Activated naive CD8-positive, alpha-beta T cell (primary cell): ENCODE results near the gene PTTG1IP.

Experiments
- H3K27ac Mint-ChIP-seq: one replicate; pipeline ENCODE4 v1.8.0; 2021; ENCODE audit warnings: mixed read lengths
- H3K27me3 Mint-ChIP-seq: one replicate; pipeline ENCODE4 v1.8.0; 2021; ENCODE audit warnings: mixed read lengths
- H3K36me3 Mint-ChIP-seq: one replicate; pipeline ENCODE4 v1.8.0; 2021; ENCODE audit warnings: mixed read lengths
- H3K4me1 Mint-ChIP-seq: one replicate; pipeline ENCODE4 v1.8.0; 2021; ENCODE audit warnings: low read depth, mixed read lengths
- H3K4me3 Mint-ChIP-seq: one replicate; pipeline ENCODE4 v1.8.0; 2021; ENCODE audit warnings: mild to moderate bottlenecking, mixed read lengths
- H3K9me3 Mint-ChIP-seq: one replicate; pipeline ENCODE4 v1.8.0; 2021; ENCODE audit warnings: low read depth, mixed read lengths

Gene PTTG1IP, protein sequence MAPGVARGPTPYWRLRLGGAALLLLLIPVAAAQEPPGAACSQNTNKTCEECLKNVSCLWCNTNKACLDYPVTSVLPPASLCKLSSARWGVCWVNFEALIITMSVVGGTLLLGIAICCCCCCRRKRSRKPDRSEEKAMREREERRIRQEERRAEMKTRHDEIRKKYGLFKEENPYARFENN

DNA sequence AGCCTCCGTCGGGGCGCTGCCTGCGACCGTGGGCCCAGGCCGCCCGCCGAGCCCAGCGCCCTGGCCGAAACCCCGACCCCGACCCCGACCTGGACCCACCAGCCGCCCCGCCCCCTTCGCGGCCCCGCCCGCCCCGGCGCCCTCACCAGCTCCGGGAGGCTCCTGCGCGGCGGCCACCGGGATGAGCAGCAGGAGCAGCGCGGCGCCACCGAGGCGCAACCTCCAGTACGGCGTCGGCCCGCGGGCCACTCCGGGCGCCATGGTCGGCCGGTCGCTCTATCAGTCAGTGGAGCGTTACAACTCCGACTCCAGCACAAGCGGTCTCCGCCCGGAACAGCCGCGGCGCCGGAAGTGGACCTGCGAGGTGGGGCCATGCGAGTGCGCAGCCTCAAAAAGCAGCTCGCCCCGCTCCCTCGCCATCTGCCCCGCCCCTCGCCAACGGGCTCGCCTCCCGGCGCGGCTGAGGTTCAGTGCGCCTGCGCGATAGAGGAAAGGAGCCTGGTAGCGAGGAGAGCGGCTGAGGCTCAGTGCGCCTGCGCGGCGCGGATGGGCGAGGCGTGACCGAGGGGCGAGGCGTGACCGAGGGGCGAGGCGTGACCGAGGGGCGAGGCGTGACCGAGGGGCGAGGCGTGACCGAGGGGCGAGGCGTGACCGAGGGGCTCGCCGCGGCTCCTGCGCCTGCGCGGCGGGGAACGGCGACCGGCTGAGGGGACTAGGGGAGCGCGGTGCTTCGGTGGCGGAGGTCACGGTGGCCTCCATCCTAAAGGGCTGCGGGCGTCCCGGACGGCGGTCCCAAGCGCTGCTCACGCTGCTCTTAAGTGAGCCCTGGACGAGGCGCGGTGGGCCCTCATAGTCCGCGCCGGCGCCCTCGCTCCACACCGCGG is at the start of gene PTTG1IP:
TSS of gene PTTG1IP (minus strand) at position 335 of the 884 bp plus-strand sequence. CDS start at position 261, 74 bp downstream.
- H3K4me3 Mint-ChIP-seq: peak within 1 kb of the TSS; percentile 93
- peaks cover 3% of the 10 kb centered on the region for H3K36me3 Mint-ChIP-seq
- H3K4me1 Mint-ChIP-seq: peaks cover 55% of the 10 kb centered on the region
- H3K27ac Mint-ChIP-seq: peak within 1 kb of the TSS; percentile 89
- no peaks in the 10 kb centered on the region for H3K9me3 Mint-ChIP-seq
- no peaks in the 10 kb centered on the region for H3K27me3 Mint-ChIP-seq

DNA sequence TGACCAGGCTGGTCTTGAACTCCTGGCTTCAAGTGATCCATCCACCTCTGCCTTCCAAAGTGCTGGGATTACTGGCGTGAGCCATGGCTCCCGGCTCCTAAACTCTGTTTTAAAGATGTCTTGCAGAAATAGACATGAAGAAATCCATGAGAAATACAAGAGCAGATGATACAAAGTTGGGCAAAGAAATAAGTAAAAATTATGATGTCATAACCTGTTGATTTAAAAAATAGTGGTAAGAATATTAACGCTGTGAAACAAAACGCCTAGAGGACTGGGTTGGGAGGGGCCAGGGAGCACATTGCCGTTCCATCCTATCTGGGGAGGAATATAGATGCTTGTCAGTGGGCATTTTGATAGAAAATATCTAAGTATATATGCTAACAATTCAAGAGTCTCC is 48.4 kb upstream of the PTTG1IP start:
- H3K4me1 Mint-ChIP-seq: peaks cover 78% of the 10 kb centered on the region
- no peaks in the 10 kb centered on the region for H3K27me3 Mint-ChIP-seq
- peak overlapping the region; percentile 75 for H3K4me3 Mint-ChIP-seq
- H3K9me3 Mint-ChIP-seq: no peaks in the 10 kb centered on the region
- H3K27ac Mint-ChIP-seq: peak overlapping the region; percentile 89
- H3K36me3 Mint-ChIP-seq: peaks cover 2% of the 10 kb centered on the region

DNA sequence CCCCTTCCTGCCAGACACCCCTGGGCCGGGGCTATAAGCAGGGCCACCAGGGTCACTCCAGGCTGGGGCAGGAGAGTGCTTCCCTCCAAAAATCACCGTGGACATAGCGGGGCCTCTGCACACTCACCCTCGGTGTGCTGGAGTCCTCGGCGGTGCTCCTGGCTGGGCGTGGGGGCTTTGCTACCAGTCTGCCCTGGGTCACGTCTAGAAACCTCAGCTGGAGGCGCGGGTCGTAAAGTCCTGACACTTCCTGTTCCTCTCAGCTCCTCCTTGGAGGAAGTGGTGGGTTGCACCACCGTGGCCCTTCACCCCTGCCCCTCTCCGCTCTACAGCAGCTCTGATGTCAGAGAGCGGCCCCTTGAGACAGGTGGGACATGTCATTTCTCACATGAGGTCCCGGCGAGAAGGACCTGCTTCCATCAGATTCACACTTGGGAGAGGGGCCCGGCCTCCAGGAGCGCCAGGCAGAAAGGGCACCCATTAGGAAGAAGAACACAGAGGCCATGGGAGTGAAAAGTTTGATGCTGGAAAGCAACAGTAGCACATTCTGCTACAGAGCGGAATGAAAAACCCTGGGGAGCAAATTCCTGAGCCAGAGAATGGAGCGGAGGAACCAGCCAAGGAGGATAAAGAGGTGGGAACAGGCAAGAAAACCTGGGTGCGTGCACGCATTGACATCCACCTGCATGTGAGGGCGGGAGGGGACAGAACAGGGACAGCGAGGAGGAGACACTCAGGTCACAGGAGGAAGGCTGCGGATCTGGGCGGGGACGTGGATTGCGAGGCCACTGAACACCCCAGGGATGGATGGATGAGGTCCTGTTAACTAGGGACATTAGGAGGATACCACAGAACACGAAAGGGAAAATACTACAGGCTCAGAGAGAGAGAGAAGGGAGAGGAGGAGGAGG is 47.5 kb upstream of the PTTG1IP start, which contains the start of gene ITGB2:
TSS of gene ITGB2 (minus strand) at position 206 of the 911 bp plus-strand sequence. CDS start 10,117 bp downstream, outside the sequence.
- peak within 1 kb of the TSS; percentile 98 for H3K4me3 Mint-ChIP-seq
- no peaks in the 10 kb centered on the region for H3K27me3 Mint-ChIP-seq
- no peaks in the 10 kb centered on the region for H3K9me3 Mint-ChIP-seq
- peaks cover 76% of the 10 kb centered on the region for H3K4me1 Mint-ChIP-seq
- peak within 1 kb of the TSS; percentile 97 for H3K27ac Mint-ChIP-seq
- H3K36me3 Mint-ChIP-seq: peaks cover 2% of the 10 kb centered on the region

DNA sequence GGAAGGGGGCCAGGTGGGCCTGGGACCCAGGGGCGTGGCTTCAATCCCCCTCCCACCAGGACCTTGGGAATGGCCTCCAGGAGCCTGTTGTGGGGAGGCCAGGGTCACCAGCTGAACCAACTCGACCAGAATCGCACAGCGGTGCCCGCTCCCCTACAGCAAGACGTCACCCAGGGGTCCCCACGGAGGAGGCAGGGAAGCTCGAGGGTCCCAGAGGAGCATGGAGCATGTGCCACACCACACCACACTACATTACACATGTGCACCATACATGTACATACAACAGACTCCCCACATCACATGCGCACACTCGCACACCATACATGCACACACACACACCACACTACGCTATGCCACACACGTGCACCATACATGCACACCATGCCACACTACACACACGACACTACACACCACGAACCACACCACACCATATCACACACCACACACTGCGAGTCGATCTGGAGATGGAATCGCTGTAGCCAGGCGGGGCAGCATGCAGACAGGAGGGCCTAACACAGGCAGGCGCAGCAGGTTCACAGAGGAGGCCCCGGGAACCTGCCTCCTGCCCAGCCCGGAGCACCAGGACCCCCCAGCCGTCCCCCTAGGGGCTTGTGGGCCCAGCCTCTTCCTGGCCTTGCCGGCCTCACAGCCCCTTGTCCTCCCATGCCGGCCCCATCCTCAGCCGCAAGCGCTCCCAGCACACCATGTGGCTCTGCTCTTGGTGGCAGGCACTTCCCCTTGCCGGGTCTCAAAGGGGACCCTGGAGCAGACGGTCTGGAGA is 46.6 kb upstream of the PTTG1IP start:
- no peaks in the 10 kb centered on the region for H3K27me3 Mint-ChIP-seq
- H3K4me1 Mint-ChIP-seq: peaks cover 77% of the 10 kb centered on the region
- H3K27ac Mint-ChIP-seq: peak overlapping the region; percentile 97
- no peaks in the 10 kb centered on the region for H3K9me3 Mint-ChIP-seq
- H3K36me3 Mint-ChIP-seq: peaks cover 2% of the 10 kb centered on the region
- peak overlapping the region; percentile 98 for H3K4me3 Mint-ChIP-seq

DNA sequence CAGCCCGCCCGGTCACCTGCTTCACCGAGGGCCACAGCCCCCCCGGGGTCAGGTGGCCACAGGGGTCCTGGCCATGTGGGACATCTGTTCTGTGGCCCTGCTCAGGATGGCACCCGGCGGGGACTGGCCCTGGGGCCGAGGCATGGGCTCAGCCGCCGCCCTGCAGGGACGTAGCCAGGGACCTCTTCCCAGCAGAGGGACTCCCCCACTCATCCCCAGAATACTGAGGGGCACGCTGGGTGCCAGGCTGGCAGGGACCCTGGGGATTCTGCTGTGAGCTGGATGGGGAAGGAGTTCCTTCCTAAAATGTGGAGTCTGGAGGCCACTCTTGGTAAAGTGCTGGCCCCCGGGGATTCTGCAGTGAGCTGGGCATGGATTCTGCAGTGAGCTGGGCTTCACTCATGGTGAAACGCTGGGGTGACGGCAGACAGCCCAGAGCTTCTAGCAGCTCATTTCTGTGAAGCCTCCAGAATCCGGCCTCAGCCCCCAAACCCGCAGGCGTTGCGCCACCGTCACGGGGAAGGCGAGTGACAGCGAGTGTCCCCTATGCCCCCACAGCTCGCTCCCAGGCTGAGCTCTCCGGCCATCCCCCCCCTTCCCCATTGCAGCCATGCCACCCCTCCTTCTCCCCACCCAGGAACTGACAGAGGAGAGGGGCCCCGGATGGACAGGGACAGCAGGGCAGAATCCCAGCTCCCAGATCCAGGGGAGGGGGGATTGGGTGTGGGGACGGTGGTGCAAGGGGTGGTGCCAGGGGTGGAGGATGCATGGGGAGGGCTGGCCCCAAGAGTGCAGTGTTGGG is 45.8 kb upstream of the PTTG1IP start:
- Mint-ChIP-seq H3K27me3 (no peaks in the 10 kb centered on the region), H3K27ac (peak overlapping the region; percentile 97), H3K36me3 (peaks cover 2% of the 10 kb centered on the region), H3K9me3 (no peaks in the 10 kb centered on the region), H3K4me3 (peak overlapping the region; percentile 98), H3K4me1 (peaks cover 76% of the 10 kb centered on the region)

DNA sequence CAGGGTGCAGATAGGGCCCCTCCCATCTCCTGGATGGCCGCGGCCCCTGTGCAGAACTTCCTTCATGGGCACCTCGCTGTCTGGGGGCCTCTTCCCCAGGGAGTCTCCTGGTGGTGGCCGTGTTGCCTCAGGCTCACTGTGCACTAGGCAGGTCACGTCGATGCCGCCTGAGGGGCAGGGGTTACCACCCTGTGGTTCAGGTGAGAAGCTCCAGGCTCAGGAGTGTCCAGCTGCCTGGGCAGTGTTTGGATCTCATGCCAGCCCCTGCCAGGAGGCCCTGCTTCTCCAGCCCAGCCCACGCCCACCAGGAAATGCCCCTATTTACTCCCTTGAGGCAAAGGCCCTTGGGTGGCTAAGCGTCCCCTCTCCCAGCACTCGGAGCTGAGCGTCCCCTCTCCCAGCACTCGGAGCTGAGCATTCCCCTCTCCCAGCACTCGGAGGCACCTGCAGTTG is 45.1 kb upstream of the PTTG1IP start:
- peaks cover 74% of the 10 kb centered on the region for H3K4me1 Mint-ChIP-seq
- peak overlapping the region; percentile 86 for H3K27ac Mint-ChIP-seq
- H3K27me3 Mint-ChIP-seq: no peaks in the 10 kb centered on the region
- H3K9me3 Mint-ChIP-seq: no peaks in the 10 kb centered on the region
- H3K36me3 Mint-ChIP-seq: peaks cover 2% of the 10 kb centered on the region
- peak overlapping the region; percentile 90 for H3K4me3 Mint-ChIP-seq

DNA sequence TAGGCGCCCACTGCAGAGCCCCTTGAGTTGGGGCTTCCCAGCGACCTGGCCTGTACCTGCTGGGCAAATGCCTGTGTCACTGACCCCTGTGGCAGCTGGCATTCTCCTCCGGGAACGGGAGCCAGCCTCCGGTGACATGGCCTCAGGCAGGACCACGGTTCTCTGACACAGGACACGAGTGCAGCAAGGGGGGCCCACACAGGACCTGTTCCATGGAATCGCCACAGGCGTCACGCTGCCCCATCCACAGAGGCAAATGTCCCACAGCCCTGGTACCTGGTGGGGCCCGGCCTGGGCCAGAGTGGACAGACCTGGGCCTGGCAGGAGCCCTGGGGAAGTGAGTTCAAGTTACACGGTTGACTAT is 44.6 kb upstream of the PTTG1IP start:
- Mint-ChIP-seq H3K27ac (peak overlapping the region; percentile 86), H3K4me3 (peak overlapping the region; percentile 90), H3K9me3 (no peaks in the 10 kb centered on the region), H3K27me3 (no peaks in the 10 kb centered on the region), H3K4me1 (peaks cover 72% of the 10 kb centered on the region), H3K36me3 (peaks cover 2% of the 10 kb centered on the region)

DNA sequence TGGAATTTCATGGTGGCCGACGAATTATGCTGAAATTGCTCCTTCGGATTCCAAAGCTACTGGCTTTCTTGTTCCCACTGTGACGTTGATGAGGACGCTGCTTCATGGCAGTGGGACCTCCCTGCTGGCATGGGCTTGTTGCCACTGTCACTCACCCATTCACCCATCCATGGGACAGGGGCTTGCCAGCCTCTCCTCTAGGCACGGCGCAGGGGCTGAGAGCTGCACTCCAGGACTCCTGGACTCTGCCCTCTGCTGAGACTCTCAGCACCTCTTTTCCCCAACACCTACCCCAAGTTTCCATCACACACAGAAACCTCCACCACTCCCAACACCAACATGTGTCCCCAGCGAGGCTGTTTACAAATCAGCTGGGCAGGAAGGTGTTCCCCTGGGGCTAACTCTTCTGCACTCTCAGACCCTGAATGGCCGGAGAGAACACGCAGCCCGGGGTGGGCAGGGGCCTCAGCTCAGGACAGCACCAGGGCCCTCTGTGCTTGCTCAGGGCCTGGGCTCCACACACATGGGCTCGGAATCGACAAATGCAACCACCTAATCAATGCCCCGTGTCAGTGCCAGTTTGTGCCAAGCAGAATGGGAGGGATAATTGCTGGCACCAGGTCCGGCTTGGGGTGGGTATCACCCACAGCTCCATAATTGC is 44.1 kb upstream of the PTTG1IP start:
- H3K36me3 Mint-ChIP-seq: peaks cover 2% of the 10 kb centered on the region

DNA sequence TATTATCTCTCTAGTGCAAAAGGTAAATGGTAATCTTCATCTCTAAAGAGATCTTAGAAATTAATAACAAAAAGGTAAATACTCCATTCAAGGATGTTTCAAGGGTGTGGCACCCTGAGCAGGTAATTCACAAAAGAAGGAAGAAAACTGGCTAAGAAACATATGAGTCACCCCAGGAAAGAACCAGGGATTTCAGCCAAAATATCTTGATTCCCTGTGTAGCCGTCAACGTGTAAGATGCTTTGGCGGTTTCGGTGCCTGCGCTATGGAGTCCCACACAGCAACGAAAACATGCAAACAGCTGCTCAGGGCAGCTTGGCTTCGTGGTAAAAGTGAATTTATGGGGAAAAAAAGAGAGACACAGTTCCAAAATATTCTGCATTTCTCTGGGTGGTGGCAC is 43.5 kb upstream of the PTTG1IP start:
- Mint-ChIP-seq H3K4me3 (peak overlapping the region; percentile 90), H3K4me1 (peaks cover 69% of the 10 kb centered on the region), H3K9me3 (no peaks in the 10 kb centered on the region), H3K27ac (peak overlapping the region; percentile 79), H3K36me3 (peaks cover 2% of the 10 kb centered on the region), H3K27me3 (no peaks in the 10 kb centered on the region)

More for the DNA sequence above, 44.1 kb upstream of the PTTG1IP start:
- Mint-ChIP-seq H3K9me3 (no peaks in the 10 kb centered on the region), H3K4me1 (peaks cover 69% of the 10 kb centered on the region), H3K27me3 (no peaks in the 10 kb centered on the region), H3K27ac (peak overlapping the region; percentile 79), H3K4me3 (peak overlapping the region; percentile 90)

DNA sequence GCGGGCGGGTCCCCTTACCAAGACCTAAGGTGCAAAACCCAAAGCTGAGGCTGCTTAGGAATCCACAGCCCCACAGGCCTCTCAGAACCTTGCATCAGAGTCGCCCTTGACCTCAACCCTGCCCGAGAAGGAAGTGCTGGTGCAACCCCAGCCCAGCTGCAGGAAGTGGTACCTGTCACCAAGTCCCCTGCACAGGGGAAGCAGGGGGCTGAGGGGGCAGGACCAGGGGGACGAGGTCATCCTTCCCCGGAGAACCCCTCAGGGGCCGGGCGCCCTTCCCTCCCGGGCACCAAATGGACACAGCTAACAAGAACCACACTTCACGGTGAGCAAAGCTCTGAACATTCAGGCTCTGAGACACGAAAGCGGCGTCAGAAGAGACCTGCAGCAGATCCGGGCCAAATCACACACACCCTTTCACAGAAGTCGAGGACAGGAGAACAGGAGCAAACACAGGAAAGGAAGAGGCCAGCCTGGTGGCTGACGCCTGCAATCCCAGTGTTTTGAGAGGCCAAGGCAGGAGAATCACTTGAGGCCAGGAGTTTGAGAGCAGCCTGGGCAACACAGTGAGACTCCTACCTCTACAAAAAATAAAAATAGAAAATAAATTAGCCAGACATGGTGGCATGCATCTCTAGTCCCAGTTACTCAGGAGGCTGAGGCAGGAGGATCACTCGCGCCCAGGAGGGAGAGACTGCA is 40.8 kb upstream of the PTTG1IP start:
- Mint-ChIP-seq H3K9me3 (no peaks in the 10 kb centered on the region), H3K36me3 (peaks cover under 1% of the 10 kb centered on the region), H3K4me3 (peak overlapping the region; percentile 71), H3K27ac (peak overlapping the region; percentile 70), H3K4me1 (peaks cover 75% of the 10 kb centered on the region), H3K27me3 (no peaks in the 10 kb centered on the region)

DNA sequence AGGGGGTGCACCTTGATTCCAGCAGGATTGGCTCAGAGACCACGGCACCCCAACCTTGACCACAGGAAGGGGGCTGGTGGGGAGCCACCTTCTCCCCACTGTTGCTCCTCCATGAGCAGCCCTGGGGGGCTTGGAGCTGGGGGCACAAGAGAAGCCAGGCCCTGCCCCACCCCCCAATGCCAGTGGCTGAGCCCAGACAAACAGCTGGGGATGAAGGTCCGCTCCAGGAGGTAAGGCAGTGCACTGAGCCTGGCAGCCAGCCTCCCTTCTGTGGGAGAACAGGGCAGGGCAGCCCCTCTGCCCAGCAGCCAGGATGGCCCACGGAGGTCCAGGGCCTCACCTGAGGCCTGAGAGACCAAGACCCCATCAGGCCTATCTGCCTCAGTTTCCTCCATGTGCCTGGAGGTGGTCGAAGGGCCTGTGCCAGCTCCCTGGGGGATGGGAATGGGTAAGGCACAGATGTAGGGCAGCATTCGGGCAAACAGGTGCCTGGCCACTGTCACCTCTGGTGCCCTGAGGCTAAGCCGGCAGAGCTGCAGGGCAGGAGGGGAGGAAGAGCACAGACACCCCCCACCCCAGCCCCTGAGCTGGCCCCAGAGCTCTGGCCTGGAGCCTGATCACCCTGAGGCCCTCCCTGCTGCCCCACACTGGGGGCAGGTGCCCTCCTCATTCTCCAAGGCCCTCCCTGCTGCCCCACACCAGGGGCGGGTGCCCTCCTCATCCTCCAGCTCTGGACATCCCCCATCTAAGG is 40.1 kb upstream of the PTTG1IP start:
- Mint-ChIP-seq H3K27ac (peak overlapping the region; percentile 70), H3K4me3 (peak overlapping the region; percentile 71), H3K4me1 (peaks cover 80% of the 10 kb centered on the region), H3K36me3 (peaks cover 3% of the 10 kb centered on the region), H3K9me3 (no peaks in the 10 kb centered on the region), H3K27me3 (no peaks in the 10 kb centered on the region)
